HL-60 (cell line): Measurements from ENCODE around the gene TANGO6.

Source experiments
- POLR2AphosphoS5 ChIP-seq: IDR thresholded peaks from 2 replicates; pipeline ENCODE4 v1.6.1; 2012; ENCODE audit warnings: low read depth
- TF ChIP-seq, protein P1 (sequence below): IDR thresholded peaks from one replicate; pipeline ENCODE4 v1.5.1; 2011; ENCODE audit warnings: low read length, control low read depth, inconsistent platforms; ENCODE audit not compliant: insufficient read depth
- TF ChIP-seq, protein P2 (sequence below): IDR thresholded peaks from 2 replicates; pipeline ENCODE4 v1.6.1; 2012; ENCODE audit warnings: low read depth; ENCODE audit not compliant: insufficient replicate concordance

DNA sequence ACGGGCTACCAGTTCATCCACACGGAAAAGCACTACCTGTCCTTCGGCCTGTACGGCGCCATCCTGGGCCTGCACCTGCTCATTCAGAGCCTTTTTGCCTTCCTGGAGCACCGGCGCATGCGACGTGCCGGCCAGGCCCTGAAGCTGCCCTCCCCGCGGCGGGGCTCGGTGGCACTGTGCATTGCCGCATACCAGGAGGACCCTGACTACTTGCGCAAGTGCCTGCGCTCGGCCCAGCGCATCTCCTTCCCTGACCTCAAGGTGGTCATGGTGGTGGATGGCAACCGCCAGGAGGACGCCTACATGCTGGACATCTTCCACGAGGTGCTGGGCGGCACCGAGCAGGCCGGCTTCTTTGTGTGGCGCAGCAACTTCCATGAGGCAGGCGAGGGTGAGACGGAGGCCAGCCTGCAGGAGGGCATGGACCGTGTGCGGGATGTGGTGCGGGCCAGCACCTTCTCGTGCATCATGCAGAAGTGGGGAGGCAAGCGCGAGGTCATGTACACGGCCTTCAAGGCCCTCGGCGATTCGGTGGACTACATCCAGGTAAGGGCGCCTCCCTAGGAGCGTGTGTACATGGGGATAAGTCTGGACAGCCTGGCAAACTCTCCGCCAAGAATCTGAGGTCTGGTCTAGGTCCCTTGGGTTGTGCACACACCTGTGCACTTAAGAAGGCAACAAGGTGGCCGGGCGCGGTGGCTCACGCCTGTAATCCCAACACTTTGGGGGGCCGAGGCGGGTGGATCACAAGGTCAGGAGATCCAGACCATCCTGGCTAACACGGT is 266.3 kb downstream of the TANGO6 start:
- TF ChIP-seq, protein P1, sequence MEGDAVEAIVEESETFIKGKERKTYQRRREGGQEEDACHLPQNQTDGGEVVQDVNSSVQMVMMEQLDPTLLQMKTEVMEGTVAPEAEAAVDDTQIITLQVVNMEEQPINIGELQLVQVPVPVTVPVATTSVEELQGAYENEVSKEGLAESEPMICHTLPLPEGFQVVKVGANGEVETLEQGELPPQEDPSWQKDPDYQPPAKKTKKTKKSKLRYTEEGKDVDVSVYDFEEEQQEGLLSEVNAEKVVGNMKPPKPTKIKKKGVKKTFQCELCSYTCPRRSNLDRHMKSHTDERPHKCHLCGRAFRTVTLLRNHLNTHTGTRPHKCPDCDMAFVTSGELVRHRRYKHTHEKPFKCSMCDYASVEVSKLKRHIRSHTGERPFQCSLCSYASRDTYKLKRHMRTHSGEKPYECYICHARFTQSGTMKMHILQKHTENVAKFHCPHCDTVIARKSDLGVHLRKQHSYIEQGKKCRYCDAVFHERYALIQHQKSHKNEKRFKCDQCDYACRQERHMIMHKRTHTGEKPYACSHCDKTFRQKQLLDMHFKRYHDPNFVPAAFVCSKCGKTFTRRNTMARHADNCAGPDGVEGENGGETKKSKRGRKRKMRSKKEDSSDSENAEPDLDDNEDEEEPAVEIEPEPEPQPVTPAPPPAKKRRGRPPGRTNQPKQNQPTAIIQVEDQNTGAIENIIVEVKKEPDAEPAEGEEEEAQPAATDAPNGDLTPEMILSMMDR: no peak
- TF ChIP-seq, protein P2, sequence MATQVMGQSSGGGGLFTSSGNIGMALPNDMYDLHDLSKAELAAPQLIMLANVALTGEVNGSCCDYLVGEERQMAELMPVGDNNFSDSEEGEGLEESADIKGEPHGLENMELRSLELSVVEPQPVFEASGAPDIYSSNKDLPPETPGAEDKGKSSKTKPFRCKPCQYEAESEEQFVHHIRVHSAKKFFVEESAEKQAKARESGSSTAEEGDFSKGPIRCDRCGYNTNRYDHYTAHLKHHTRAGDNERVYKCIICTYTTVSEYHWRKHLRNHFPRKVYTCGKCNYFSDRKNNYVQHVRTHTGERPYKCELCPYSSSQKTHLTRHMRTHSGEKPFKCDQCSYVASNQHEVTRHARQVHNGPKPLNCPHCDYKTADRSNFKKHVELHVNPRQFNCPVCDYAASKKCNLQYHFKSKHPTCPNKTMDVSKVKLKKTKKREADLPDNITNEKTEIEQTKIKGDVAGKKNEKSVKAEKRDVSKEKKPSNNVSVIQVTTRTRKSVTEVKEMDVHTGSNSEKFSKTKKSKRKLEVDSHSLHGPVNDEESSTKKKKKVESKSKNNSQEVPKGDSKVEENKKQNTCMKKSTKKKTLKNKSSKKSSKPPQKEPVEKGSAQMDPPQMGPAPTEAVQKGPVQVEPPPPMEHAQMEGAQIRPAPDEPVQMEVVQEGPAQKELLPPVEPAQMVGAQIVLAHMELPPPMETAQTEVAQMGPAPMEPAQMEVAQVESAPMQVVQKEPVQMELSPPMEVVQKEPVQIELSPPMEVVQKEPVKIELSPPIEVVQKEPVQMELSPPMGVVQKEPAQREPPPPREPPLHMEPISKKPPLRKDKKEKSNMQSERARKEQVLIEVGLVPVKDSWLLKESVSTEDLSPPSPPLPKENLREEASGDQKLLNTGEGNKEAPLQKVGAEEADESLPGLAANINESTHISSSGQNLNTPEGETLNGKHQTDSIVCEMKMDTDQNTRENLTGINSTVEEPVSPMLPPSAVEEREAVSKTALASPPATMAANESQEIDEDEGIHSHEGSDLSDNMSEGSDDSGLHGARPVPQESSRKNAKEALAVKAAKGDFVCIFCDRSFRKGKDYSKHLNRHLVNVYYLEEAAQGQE: no peak
- no peak for TF ChIP-seq POLR2AphosphoS5
